Heart left ventricle (tissue), 16 donors: Measurements from ENCODE around the gene SLC35F3. TPM values are rescaled to one million over a fixed set of nuclear protein-coding genes. Genes with fewer than 3 reads are reported as not detected.

Experiments used
- ATAC-seq, 4 donors: fragments of 200-7000 bp; cut with Tn5 transposase; one replicate each; pipeline ENCODE4 v1.9.1; 2020 to 2022; ENCODE audit warnings: moderate library complexity in 4 of 4, mild to moderate bottlenecking in 3 of 4, moderate number of reproducible peaks in 1 of 4
- DNase-seq, 5 donors: peaks; one replicate each; pipeline ENCODE4 v3.0.0-alpha.2; 2020
- H3K27ac ChIP-seq, 12 donors: fragments of 200-600 bp; sonication (generic) in 4 of 12; one replicate each; pipeline versions ENCODE4 v1.5.0 to v1.8.0; 2016 to 2022; ENCODE audit warnings: mild to moderate bottlenecking in 2 of 12
- H3K27me3 ChIP-seq, 9 donors: fragments of 200-600 bp; sonication (generic) in 2 of 9; one replicate each; pipeline versions ENCODE4 v1.5.1 to v1.8.0; 2016 to 2022; ENCODE audit warnings: mild to moderate bottlenecking in 3 of 9
- H3K36me3 ChIP-seq, 9 donors: fragments of 200-600 bp; sonication (generic) in 2 of 9; one replicate each; pipeline versions ENCODE4 v1.5.0 to v1.8.0; 2018 to 2022; ENCODE audit warnings: mild to moderate bottlenecking in 2 of 9
- H3K4me1 ChIP-seq, 12 donors: fragments of 200-600 bp; sonication (generic) in 4 of 12; one replicate each; pipeline versions ENCODE4 v1.5.0 to v1.8.0; 2016 to 2022; ENCODE audit warnings: mild to moderate bottlenecking in 3 of 12
- H3K4me3 ChIP-seq, 12 donors: fragments of 200-600 bp; sonication (generic) in 4 of 12; one replicate each; pipeline versions ENCODE4 v1.5.0 to v1.8.0; 2017 to 2022; ENCODE audit warnings: mild to moderate bottlenecking in 9 of 12, moderate library complexity in 4 of 12
- H3K9me3 ChIP-seq, 12 donors: fragments of 200-600 bp; sonication (generic) in 4 of 12; one replicate each; pipeline versions ENCODE4 v1.5.0 to v1.8.0; 2016 to 2022; ENCODE audit warnings: mild to moderate bottlenecking in 1 of 12
- CTCF ChIP-seq, 12 donors: fragments of 200-600 bp; sonication (generic) in 4 of 12; IDR thresholded peaks; one replicate each; pipeline versions ENCODE4 v1.5.0 to v1.8.0; 2018 to 2022; ENCODE audit warnings: antibody characterized with exemption in 12 of 12, mild to moderate bottlenecking in 5 of 12
- POLR2A ChIP-seq, 2 donors: fragments of 450-650 bp; IDR thresholded peaks; one replicate each; pipeline ENCODE4 v1.6.1; 2017; ENCODE audit warnings: antibody characterized with exemption in 2 of 2, mild to moderate bottlenecking in 2 of 2, moderate library complexity in 2 of 2
- WGBS, 4 donors: extraction: QIAGEN DNeasy Blood & Tissue Kit in 2 of 4; methylation state at CpG; one replicate each; pipeline versions ENCODE4 v1.1.5 to v1.1.7; 2013 to 2018; 5-methylcytosine and 5-hydroxymethylcytosine counted together
- intact Hi-C, 10 donors: fragments of 100-400 bp; cut with DNase I; formaldehyde crosslinking; loops; one replicate each; pipeline versions ENCODE4 v1.11.1 to v1.14.2; 2022
- polyA plus RNA-seq, 2 donors: library from polyadenylated mRNA; stranded (reverse); fragments of 200-250 nt; gene quantifications; one replicate each; pipeline ENCODE4 v1.2.3, GENCODE V29; 2013
- total RNA-seq, 9 donors: library from RNA; depleted of rRNA in 2 of 9; stranded (reverse); fragments of >200 nt in 2 of 9; fragmentation: NEBNext Ultra II Directional in 3 of 9; extraction: Animal tissue kit (Norgen Biotek cat#: 25700) in 3 of 9; gene quantifications; one replicate each; pipeline versions ENCODE4 v1.1.0 to v1.2.4, GENCODE V29; 2016 to 2023
- donor health status: ischemic (EF 13 %, LVEDD 7.1; RV severe dilation, severe dysfunction).
- donor health status: healthy with polysubstance abuse.
- donor health status: DM: no; HTN: yes; CAD: no.
- donor health status: DM: no; HTN: no; CAD: no.
- donor health status: ischemic (EF 25% LVEDD 6.9; RV normal size, moderate dysfunction).
- donor health status: ischemic (EF 25% LVEDD 5.7; RV mildly dilated, moderate dysfunction).
- donor health status: healthy.
- donor health status: DM: yes; HTN: yes; CAD: no.
- donor health status: ischemic (EF 35%, LVEDD 5.7; RV mildly dilated, moderate dysfunction).
- donor health status: nonischemic (EF 11% LVEDD 7.7; RV severe dilation, severe dysfunction).
- donor health status: DM: yes; HTN: yes; CAD: no.
- donor health status: PGD.
- donor health status: ischemic (EF 29% LVEDD 5.4; RV normal size, mild dysfunction).
- donor health status: nonischemic (EF 23%, LVEDD 6.1; RV moderate dilation, normal function).

Gene SLC35F3
- total and polyA plus RNA-seq, 11 donors, result 0.03 to 0.11 (median 0.11) TPM; not detected in 8

GRCh38 chr1:234371414-234371813 lies 466.9 kb downstream of the SLC35F3 start:
- Histone ChIP-seq H3K27ac (no peak overlapping the region), H3K4me1 (peaks cover 3 to 24% (median 18%) of the 10 kb centered on the region in 12 donors), H3K9me3 (no peaks in the 10 kb centered on the region), H3K4me3 (no peak overlapping the region), H3K36me3 (peaks cover 0 to 14% (median 8%) of the 10 kb centered on the region in 9 donors), H3K27me3 (no peaks in the 10 kb centered on the region)
- DNase-seq (no peak), ATAC-seq (no peak)
- 69 to 75% (median 72%) methylated on average over 2 of the region's 2 CpGs for WGBS, 4 donors
- no peak for TF ChIP-seq POLR2A (IDR thresholded peaks at IDR 0.05)
- no peak for TF ChIP-seq CTCF (IDR thresholded peaks at IDR 0.05)
- intact Hi-C loops, result no loop called here

- Histone ChIP-seq H3K9me3 (no peaks in the 10 kb centered on the region), H3K4me1 (peaks cover 3 to 24% (median 18%) of the 10 kb centered on the region in 12 donors), H3K36me3 (peaks cover 0 to 21% (median 14%) of the 10 kb centered on the region in 9 donors), H3K27me3 (no peaks in the 10 kb centered on the region), H3K4me3 (peak overlapping the region; percentile 63 to 93 (median 79)), H3K27ac (peak overlapping the region in 10 of 12 donors; percentile 91 to 99 (median 96))
- TF ChIP-seq POLR2A (IDR thresholded peaks at IDR 0.05) (no peak), CTCF (IDR thresholded peaks at IDR 0.05) (no peak)
- 51 to 66% (median 60%) methylated on average over 9 of the region's 9 CpGs for WGBS, 4 donors
- intact Hi-C loops, result no loop called here
- ATAC-seq (no peak), DNase-seq (no peak)
These were observed 467.7 kb downstream of the SLC35F3 start for GRCh38 chr1:234372011-234372757.

- ATAC-seq (peak; percentile 94 to 98 (median 97)), DNase-seq (peak; percentile 91 to 93 (median 91))
- Histone ChIP-seq H3K27me3 (no peaks in the 10 kb centered on the region), H3K4me3 (peak within 1 kb of the TSS; percentile 63 to 93 (median 79)), H3K9me3 (no peaks in the 10 kb centered on the region), H3K4me1 (peaks cover 3 to 24% (median 18%) of the 10 kb centered on the region in 12 donors), H3K27ac (peak within 1 kb of the TSS; percentile 91 to 100 (median 96)), H3K36me3 (peaks cover 0 to 32% (median 24%) of the 10 kb centered on the region in 9 donors)
- WGBS, 4 donors, result 0% methylated on average over 61 to 62 of the region's 62 CpGs
- intact Hi-C loops, result no loop called here
- TF ChIP-seq POLR2A (IDR thresholded peaks at IDR 0.05) (peak in 1 of 2 donors; percentile 68), CTCF (IDR thresholded peaks at IDR 0.05) (peak in 1 of 12 donors; percentile 3)
These were observed 468.8 kb downstream of the SLC35F3 start, which contains the start of gene COA6 for GRCh38 chr1:234373064-234373958. TSS of gene COA6 (plus strand) at chr1:234373456. CDS start at chr1:234373467, 11 bp downstream.

- ATAC-seq (peak in 3 of 4 donors; percentile 33 to 57 (median 56)), DNase-seq (no peak)
- Histone ChIP-seq H3K27me3 (no peaks in the 10 kb centered on the region), H3K4me1 (peaks cover 3 to 24% (median 18%) of the 10 kb centered on the region in 12 donors), H3K9me3 (no peaks in the 10 kb centered on the region), H3K4me3 (peak overlapping the region; percentile 63 to 93 (median 79)), H3K27ac (peak overlapping the region; percentile 91 to 100 (median 96)), H3K36me3 (peaks cover 0 to 38% (median 29%) of the 10 kb centered on the region in 9 donors)
- intact Hi-C loops, result no loop called here
- WGBS, 4 donors, result 2% methylated on average over 6 of the region's 6 CpGs
- TF ChIP-seq CTCF (IDR thresholded peaks at IDR 0.05), result no peak
- no peak for TF ChIP-seq POLR2A (IDR thresholded peaks at IDR 0.05)
These were observed 469.4 kb downstream of the SLC35F3 start for GRCh38 chr1:234373959-234374254.
